Mucosa of stomach (tissue), 1 donor: Measurements from ENCODE around the gene SMAD4.

Experiments
- H3K27me3 ChIP-seq: one replicate; pipeline ENCODE4 v1.7.0; 2013; ENCODE audit warnings: mild to moderate bottlenecking, low read length; ENCODE audit not compliant: control insufficient read depth, insufficient read depth
- H3K36me3 ChIP-seq: one replicate; pipeline ENCODE4 v1.7.0; 2013; ENCODE audit warnings: low read length; ENCODE audit not compliant: control insufficient read depth, insufficient read depth
- H3K4me1 ChIP-seq: one replicate; pipeline ENCODE4 v1.7.0; 2013; ENCODE audit warnings: mild to moderate bottlenecking, low read length; ENCODE audit not compliant: control insufficient read depth, insufficient read depth
- H3K4me3 ChIP-seq: one replicate; pipeline ENCODE4 v1.7.0; 2013; ENCODE audit warnings: low read length
- H3K9ac ChIP-seq: one replicate; pipeline ENCODE4 v1.7.0; 2013; ENCODE audit warnings: mild to moderate bottlenecking, low read length, moderate library complexity
- H3K9me3 ChIP-seq: one replicate; pipeline ENCODE4 v1.7.0; 2013; ENCODE audit warnings: mild to moderate bottlenecking, low read length, moderate library complexity; ENCODE audit not compliant: control insufficient read depth
- donor health status: Pancreatic carcinoma.

SMAD4 gene

DNA sequence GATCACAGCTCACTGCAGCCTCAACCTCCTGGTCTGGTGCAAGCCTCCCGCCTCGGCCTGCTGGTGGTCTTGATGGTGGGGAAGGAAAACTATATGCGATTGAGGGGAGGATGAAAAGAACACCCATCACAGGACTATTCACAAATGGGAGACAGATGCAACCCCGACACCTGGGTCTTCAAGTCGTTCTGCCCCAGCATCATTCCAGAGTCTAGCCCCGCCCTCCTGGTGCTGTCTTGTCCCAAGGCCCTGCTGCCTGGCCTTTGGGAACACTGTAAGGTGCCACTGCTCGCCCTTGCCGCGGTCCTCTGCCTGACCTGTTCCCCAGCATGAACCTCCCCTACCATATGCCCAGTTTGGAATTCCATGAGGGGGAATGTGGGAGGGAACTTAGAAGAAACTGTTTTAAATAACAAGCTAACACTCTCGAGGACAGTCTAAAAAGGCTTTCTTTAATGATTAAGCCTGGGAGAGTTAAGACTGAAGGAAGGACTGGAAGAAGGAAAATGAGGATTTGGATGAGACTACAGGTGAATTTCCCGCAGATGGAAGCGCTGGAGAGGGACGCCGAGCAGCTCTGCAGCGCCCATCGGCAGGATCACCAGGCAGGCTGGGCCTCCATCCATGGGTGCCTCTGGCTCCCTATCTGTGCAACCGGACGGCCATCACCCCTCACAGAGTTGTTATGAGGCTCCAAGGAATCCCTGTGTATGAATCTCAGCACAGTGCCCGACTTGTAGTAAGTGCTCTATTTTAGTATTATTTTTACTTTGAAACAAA lies 92.4 kb downstream of the SMAD4 start:
- Histone ChIP-seq H3K36me3 (no peaks in the 10 kb centered on the region), H3K27me3 (no peaks in the 10 kb centered on the region), H3K4me1 (no peaks in the 10 kb centered on the region), H3K9me3 (no peaks in the 10 kb centered on the region), H3K4me3 (no peak overlapping the region), H3K9ac (no peak overlapping the region)

DNA sequence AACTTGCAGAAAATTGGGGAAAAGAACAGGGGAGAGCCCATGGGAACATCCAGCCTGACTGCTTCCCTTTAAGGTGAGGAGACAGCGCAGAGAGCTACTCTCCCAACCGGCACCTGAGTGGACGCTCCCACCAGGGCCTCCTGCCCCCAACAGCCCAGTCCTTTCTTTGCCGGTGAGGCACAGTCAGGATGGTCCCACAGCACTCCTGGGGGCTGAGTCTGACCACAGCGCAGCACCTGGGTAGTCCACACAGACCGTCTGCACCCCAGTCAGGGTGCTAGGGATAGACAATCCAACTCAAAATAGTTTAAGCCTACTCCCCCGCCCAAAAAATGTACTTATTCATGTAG lies 93.0 kb downstream of the SMAD4 start:
- no peaks in the 10 kb centered on the region for H3K36me3 ChIP-seq
- H3K9me3 ChIP-seq: no peaks in the 10 kb centered on the region
- no peak overlapping the region for H3K9ac ChIP-seq
- no peaks in the 10 kb centered on the region for H3K4me1 ChIP-seq
- H3K27me3 ChIP-seq: no peaks in the 10 kb centered on the region
- H3K4me3 ChIP-seq: no peak overlapping the region

DNA sequence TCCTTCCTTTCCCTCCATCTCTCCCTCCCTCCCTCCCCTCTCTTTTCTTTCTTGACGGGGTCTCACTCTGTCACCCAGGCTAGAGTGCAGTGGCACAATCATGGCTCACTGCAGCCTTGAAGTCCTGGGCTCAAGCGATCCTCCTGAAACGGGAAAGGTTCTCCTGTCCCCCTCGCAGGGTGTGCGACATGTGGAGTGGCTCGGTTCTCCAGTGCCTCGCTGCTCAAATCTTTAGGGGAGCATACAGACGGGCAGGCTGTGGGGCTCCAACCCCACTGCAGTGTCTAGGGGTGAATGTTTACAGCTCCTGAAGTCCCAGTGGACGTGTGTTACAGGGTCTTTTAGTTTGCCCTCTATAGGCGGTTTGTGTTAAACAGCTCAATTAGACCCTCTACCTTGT lies 93.5 kb downstream of the SMAD4 start:
- Histone ChIP-seq H3K9ac (no peak overlapping the region), H3K27me3 (no peaks in the 10 kb centered on the region), H3K4me1 (no peaks in the 10 kb centered on the region), H3K36me3 (no peaks in the 10 kb centered on the region), H3K9me3 (no peaks in the 10 kb centered on the region), H3K4me3 (no peak overlapping the region)

DNA sequence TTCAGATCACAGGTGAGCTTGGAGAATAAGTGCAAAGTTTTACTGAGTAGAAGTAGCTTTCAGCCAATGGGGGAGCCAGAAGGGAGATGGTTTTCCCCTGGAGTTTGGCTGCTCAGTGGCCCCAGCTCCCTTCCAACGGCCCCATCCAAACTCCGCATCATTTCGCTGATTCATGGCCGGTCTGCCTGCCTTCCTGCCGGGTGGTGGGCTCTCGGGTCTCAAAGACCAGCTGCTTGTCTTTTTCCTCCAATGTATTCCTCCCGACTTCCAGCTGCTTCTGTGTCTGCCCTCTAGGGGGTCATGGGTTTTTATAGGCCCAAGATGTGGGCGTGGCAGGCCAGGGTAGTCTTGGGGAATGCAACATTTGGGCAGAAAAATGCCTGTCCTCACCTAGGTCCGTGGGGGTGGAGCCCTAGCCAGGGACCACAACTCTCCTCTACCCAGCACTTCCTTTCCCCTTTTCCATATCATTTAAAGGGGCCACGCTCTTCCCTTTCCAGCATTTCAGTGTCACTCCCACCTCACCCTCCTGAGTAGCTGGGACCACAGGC lies 94.0 kb downstream of the SMAD4 start:
- H3K4me1 ChIP-seq: no peaks in the 10 kb centered on the region

DNA sequence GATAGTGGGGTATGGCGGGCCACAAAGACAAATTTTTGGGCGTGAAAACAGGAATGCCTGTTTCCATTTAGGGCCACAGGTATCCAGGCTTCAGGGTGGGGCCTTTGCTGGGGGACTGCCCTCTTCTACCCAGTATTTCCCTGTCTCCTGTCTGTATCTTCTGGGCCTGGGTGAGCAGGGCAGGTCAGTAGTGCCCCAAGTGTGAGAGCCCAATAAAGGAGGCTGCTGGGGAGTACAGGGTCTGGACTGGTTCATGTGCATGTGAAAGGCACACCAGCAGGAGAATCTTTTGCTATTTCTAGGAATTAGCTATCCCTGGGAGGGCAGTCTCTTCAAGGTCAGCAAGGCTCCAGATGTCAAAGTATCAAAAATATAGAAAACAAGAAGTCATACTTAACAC lies 96.0 kb downstream of the SMAD4 start:
- no peaks in the 10 kb centered on the region for H3K9me3 ChIP-seq
- H3K4me3 ChIP-seq: no peak overlapping the region
- H3K9ac ChIP-seq: no peak overlapping the region
- H3K36me3 ChIP-seq: no peaks in the 10 kb centered on the region
- H3K4me1 ChIP-seq: no peaks in the 10 kb centered on the region
- H3K27me3 ChIP-seq: no peaks in the 10 kb centered on the region

More for the DNA sequence above, 94.0 kb downstream of the SMAD4 start:
- Histone ChIP-seq H3K27me3 (no peaks in the 10 kb centered on the region), H3K4me3 (no peak overlapping the region), H3K36me3 (no peaks in the 10 kb centered on the region), H3K9me3 (no peaks in the 10 kb centered on the region), H3K9ac (no peak overlapping the region)

DNA sequence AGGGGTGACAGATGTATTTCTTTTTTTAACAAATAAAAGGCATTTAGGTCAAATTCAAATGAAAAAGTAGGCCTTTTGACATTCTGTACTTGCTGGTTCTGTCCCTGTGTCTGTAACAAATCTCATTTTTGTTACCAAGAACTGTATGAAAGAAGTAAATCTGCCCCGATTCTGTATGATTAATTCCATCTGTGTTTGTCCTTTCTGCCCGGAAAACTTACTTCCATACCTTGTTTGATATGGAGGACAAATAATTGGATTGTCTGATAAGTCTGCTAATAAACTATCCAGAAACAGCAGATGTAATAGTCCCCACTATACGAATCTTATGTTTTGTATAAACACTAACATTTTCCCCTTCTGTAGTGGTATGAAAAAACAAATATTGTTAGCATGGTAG lies 97.7 kb downstream of the SMAD4 start:
- Histone ChIP-seq H3K36me3 (no peaks in the 10 kb centered on the region), H3K9me3 (no peaks in the 10 kb centered on the region), H3K4me3 (no peak overlapping the region), H3K9ac (no peak overlapping the region), H3K4me1 (no peaks in the 10 kb centered on the region), H3K27me3 (no peaks in the 10 kb centered on the region)

DNA sequence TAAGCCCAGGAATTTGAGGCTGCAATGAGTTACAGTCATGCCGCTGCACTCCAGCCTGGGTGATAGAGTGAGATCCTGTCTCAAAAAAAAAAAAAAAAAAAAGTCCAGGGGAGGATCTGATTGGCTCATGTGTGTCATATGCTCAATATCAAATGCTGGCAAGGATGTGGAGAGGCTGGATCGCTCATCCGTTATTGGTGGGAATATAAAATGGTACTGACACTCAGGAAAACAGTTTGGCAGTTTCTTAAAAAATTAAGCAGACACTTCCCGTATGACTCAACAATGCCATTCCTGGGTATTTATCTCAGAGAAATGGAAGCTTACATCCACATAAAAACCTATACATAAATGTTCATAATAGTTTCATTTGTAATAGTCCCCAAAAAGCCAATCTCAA lies 98.5 kb downstream of the SMAD4 start:
- Histone ChIP-seq H3K9me3 (no peaks in the 10 kb centered on the region), H3K9ac (no peak overlapping the region), H3K27me3 (no peaks in the 10 kb centered on the region), H3K4me1 (no peaks in the 10 kb centered on the region), H3K4me3 (no peak overlapping the region), H3K36me3 (no peaks in the 10 kb centered on the region)

DNA sequence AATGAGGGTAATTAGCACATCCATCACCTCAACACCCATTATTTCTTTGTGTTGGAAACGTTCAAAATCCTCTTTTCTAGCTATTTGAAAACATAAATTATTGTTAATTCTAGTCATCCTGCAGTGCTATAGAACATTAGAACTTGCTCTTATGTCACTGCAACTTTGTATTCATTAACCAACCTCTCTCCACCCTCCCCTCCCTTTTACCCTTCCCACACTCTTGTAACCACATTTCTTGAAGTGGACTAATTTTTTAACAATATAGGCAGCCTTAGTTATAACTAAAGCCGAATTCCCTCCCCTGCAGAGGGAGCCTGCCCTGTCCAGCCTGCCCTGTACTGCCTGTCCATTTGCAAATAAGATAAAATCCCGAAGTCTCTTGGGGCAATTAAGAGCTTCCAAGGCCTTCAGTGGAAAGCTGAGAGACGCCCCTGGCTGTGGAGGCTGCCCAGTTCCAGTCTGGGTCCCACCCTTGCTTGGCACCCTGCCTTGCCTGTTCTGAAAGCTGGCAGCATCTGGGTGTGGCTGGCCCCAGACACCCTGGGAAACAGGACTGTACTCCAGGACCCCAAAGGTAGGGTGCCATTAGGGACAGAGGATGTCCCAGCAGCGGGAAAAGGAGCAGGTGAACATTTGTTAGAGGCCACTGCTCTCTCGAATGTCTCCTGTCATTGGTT lies 102.4 kb downstream of the SMAD4 start:
- H3K9ac ChIP-seq: no peak overlapping the region
- no peaks in the 10 kb centered on the region for H3K36me3 ChIP-seq
- H3K4me1 ChIP-seq: no peaks in the 10 kb centered on the region
- no peak overlapping the region for H3K4me3 ChIP-seq
- H3K27me3 ChIP-seq: no peaks in the 10 kb centered on the region
- H3K9me3 ChIP-seq: no peaks in the 10 kb centered on the region

DNA sequence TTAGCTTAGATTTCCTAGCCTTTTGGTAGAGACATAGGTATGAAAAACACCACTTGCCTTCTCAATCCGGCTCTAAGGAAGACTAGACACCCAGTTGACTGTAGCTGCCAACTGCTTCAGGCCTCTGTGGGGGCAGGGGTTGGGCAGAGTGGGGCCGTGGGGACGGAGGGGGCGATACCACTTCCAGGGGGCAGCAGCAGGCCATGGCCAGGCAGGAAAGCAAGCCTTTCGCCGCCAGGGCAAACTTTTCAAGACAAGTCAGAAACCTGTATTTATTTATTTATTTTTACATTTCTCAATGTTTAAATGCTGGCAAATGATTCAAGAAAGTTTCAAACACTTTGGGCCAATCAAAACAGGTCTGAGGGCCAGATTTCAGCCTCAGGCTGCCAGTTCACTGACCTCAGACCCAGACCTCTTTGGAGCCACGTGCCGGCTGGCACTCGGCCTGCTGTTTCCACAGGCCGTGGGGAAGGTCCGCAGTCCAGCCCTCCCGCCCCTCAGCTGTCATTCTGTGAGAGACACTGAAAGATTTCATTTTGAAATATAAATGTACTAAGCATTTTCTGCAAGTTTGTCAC lies 103.7 kb downstream of the SMAD4 start:
- Histone ChIP-seq H3K36me3 (no peaks in the 10 kb centered on the region), H3K9ac (no peak overlapping the region), H3K4me1 (no peaks in the 10 kb centered on the region), H3K27me3 (no peaks in the 10 kb centered on the region), H3K4me3 (no peak overlapping the region), H3K9me3 (no peaks in the 10 kb centered on the region)
